IPS-18a (cell line): ENCODE data around the gene CACUL1.
"Not testable (repeated sequence)": the region's sequence is repeated elsewhere in the genome, so short reads cannot be mapped to it uniquely, and the experiment has no call there.

ENCODE experiments used
- H3K27ac ChIP-seq: one replicate; pipeline ENCODE4 v1.5.1; 2013; ENCODE audit warnings: low read length
- H3K27me3 ChIP-seq: one replicate; pipeline ENCODE4 v1.6.1; 2013; ENCODE audit warnings: mild to moderate bottlenecking, low read length; ENCODE audit not compliant: control insufficient read depth, insufficient read depth
- H3K36me3 ChIP-seq: one replicate; pipeline ENCODE4 v1.6.1; 2013; ENCODE audit warnings: low read depth, low read length; ENCODE audit not compliant: control insufficient read depth
- H3K4me1 ChIP-seq: one replicate; pipeline ENCODE4 v1.6.1; 2013; ENCODE audit warnings: low read depth, low read length; ENCODE audit not compliant: control insufficient read depth
- H3K4me3 ChIP-seq: one replicate; pipeline ENCODE4 v1.5.1; 2013; ENCODE audit warnings: low read length
- H3K9ac ChIP-seq: one replicate; pipeline ENCODE4 v1.6.1; 2013; ENCODE audit warnings: mild to moderate bottlenecking, low read length, moderate library complexity
- H3K9me3 ChIP-seq: one replicate; pipeline ENCODE4 v1.6.1; 2013; ENCODE audit warnings: low read depth, low read length; ENCODE audit not compliant: control insufficient read depth

CACUL1 gene

DNA sequence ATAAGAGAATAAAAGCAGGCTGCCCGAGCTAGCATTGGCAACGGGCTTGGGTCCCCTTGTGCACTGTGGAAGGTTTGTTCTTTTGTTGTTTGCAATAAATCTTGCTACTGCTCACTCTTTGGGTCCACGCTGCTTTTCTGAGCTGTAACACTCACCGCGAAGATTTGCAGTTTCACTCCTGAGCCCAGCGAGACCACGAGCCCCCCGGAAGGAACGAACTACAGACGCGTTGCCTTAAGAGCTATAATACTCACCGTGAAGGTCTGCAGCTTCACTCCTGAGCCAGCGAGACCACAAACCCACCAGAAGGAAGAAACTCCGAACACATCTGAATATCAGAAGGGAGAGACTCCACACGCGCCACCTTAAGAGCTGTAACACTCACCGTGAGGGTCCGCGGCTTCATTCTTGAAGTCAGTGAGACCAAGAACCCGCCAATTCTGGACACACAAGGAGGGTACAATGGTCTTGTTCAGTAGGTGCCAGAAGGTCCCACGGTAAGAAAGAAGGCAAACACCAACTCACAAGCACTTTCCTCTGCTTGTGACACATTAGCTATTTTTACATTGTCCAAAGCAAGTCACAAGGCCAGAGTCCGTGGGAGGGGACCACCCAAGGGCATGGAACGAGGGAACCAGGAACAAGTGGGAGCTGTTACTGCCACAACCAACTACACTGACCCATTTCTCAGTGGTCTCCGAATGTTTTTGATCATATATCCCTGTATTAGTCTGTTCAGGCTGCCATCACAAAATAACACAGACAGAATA, 29.2 kb upstream of the CACUL1 start:
- Histone ChIP-seq H3K4me1 (no peaks in the 10 kb centered on the region), H3K4me3 (no peak overlapping the region), H3K9me3 (no peaks in the 10 kb centered on the region), H3K27me3 (no peaks in the 10 kb centered on the region), H3K9ac (no peak overlapping the region), H3K36me3 (no peaks in the 10 kb centered on the region), H3K27ac (no peak overlapping the region)

DNA sequence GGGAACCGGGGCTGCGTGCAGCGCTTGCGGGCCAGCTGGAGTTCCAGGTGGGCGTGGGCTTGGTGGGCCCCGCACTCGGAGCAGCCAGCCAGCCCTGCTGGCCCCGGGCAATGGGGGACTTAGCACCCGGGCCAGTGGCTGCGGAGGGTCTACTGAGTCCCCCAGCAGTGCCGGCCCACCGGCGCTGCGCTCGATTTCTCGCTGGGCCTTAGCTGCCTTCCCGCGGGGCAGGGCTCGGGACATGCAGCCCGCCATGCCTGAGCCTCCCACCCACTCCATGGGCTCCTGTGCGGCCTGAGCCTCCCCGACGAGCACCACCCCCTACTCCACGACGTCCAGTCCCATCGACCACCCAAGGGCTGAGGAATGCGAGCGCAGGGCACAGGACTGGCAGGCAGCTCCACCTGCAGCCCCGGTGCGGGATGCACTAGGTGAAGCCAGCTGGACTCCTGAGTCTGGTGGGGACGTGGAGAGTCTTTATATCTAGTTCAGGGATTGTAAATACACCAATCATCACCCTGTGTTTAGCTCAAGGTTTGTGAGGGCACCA, 28.2 kb upstream of the CACUL1 start:
- not testable (repeated sequence) for H3K27me3 ChIP-seq, H3K36me3 ChIP-seq, H3K27ac ChIP-seq, H3K4me1 ChIP-seq, H3K4me3 ChIP-seq, H3K9me3 ChIP-seq, H3K9ac ChIP-seq

DNA sequence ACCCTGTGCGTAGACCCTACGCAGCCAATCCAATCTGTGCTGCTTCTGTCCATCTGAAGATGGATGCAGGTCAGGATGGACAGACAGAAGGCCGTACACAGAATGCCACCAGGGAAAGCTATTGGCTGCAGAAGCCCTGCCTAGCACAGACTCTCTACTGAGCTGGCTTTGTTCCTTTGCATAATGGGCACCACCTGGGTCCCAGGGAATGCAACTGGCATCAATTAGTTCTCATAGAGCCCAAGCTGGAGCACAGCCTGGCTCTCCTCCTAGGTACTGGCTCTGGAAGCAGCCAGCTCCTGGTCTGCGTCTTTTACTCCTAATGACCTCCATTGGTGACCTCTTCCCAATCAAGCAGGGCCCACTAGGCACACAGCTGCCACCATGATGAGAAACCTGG, 26.8 kb upstream of the CACUL1 start:
- Histone ChIP-seq H3K27ac (no peak overlapping the region), H3K27me3 (no peaks in the 10 kb centered on the region), H3K4me3 (no peak overlapping the region), H3K36me3 (no peaks in the 10 kb centered on the region), H3K9me3 (no peaks in the 10 kb centered on the region), H3K9ac (no peak overlapping the region), H3K4me1 (no peaks in the 10 kb centered on the region)

DNA sequence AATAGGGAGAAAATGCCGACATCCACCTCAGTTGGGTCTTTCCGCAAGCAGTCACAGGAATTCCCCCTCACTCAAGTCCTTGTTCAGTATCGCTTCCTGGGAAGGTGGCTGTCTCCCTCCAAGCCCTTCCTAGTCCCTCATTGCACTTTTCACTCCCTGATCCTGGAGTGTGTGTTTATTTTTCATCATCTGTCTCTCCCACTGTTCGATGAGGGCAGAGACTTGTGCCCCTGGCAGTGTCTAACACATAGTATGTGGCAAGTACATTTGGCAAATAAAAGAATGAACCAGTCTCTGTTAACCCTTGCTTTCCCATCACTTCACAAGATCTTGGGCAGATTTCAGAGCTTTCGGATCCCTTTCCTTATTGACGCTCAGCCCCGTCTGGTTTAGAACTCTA, 24.0 kb upstream of the CACUL1 start:
- no peak overlapping the region for H3K27ac ChIP-seq
- no peak overlapping the region for H3K4me3 ChIP-seq

DNA sequence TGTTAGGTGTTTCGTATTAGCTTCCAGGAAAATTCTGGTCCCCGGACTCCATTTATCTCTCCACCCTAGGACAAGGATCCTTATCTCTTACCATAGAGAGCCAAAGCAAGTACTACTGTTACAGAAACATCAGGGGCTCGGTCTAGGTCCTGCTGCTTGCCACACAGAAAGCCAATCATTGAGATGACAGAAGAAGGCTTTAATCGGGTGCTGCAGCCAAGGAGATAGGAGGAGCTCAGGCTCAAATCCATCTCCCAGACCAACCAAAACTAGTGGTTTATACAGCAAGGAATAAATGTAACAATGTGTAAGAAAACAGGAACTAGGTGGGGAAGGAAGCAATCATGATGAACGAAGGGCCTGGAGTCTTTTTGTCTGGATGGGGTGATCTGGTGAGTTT, 22.2 kb upstream of the CACUL1 start:
- no peaks in the 10 kb centered on the region for H3K36me3 ChIP-seq
- no peaks in the 10 kb centered on the region for H3K27me3 ChIP-seq
- H3K4me3 ChIP-seq: no peak overlapping the region
- no peak overlapping the region for H3K9ac ChIP-seq
- H3K27ac ChIP-seq: no peak overlapping the region
- H3K9me3 ChIP-seq: no peaks in the 10 kb centered on the region
- H3K4me1 ChIP-seq: no peaks in the 10 kb centered on the region

More for the DNA sequence above, 24.0 kb upstream of the CACUL1 start:
- Histone ChIP-seq H3K9ac (no peak overlapping the region), H3K4me1 (no peaks in the 10 kb centered on the region), H3K27me3 (no peaks in the 10 kb centered on the region), H3K36me3 (no peaks in the 10 kb centered on the region), H3K9me3 (no peaks in the 10 kb centered on the region)

DNA sequence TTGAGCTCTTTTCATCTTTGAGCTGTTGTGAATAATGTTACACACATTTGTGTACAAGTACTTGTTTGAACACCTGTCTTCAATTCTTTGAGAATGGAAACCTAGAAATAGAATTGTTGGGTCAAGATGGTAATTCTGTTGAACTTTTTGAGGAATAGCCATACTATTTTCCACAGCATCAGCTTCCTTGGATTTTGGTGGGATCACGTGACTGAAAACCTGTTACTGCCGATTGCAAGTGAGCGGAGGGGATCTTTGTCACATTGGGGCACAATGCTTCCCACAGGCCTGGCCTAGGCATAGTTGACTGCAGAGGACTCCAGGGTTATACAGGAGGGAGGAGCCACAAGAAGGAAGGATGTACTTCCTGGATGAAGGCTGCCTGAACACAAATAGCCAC, 21.3 kb upstream of the CACUL1 start:
- no peaks in the 10 kb centered on the region for H3K4me1 ChIP-seq

DNA sequence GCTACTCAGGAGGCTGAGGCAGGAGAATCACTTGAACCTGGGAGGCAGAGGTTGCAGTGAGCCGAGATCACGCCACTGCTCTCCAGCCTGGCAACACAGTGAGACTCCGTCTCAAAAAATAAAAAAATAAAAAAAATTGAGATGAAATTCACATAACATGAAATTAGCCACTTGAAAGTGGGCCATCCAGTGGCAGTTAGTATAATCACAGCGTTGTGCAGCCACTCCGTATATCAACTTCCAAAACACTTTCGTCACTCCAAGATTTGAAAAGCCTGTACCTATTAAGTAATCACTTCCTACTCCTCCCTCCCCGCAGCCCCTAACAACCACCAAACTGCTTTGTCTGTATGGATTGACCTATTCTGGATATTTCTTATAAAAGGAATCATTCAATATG, 20.7 kb upstream of the CACUL1 start:
- H3K4me3 ChIP-seq: no peak overlapping the region
- no peaks in the 10 kb centered on the region for H3K27me3 ChIP-seq
- peaks cover 3% of the 10 kb centered on the region for H3K9me3 ChIP-seq
- H3K27ac ChIP-seq: no peak overlapping the region
- no peaks in the 10 kb centered on the region for H3K4me1 ChIP-seq
- no peak overlapping the region for H3K9ac ChIP-seq
- no peaks in the 10 kb centered on the region for H3K36me3 ChIP-seq

More for the DNA sequence above, 21.3 kb upstream of the CACUL1 start:
- H3K9ac ChIP-seq: no peak overlapping the region
- no peaks in the 10 kb centered on the region for H3K36me3 ChIP-seq
- H3K27me3 ChIP-seq: no peaks in the 10 kb centered on the region
- no peak overlapping the region for H3K4me3 ChIP-seq
- H3K9me3 ChIP-seq: peaks cover 2% of the 10 kb centered on the region
- H3K27ac ChIP-seq: no peak overlapping the region

DNA sequence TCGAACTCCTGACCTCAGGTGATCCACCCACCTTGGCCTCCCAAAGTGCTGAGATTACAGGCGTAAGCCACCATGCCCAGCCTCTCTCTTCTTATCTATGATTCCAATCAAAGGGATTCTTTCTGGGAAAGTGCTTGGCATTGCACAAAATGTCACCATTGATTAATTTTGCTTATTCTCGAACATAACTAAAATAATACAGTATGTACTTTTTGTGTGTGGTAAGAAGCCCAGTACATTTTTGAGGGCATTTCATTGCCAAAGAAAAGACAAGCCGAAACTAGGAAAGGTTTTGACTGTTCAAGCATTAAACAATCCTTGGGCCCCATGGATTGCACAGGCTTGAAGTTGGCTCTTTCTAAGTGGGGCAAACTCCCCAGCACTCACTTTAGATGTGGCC, 18.3 kb upstream of the CACUL1 start:
- Histone ChIP-seq H3K9me3 (peaks cover 3% of the 10 kb centered on the region), H3K27me3 (no peaks in the 10 kb centered on the region), H3K9ac (no peak overlapping the region)

DNA sequence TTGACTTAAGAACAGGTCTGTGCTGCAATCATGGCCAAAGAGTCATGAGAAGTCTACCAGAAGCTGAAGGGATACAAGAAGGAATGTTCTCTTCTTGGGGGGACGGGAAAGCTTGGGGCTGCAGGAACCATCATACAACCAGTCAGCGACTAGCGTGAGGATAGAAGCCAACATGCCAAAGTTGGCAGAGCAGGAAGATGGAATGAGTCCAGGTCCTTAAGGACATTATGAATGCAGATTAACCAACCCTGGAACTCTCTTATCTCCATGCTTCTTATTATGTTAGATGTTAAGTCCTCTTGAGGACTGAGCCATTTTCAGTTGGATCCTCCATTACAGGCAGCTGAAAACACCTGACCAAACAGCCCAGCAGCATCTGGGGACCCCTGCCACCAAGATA, 17.2 kb upstream of the CACUL1 start:
- Histone ChIP-seq H3K4me3 (no peak overlapping the region), H3K36me3 (no peaks in the 10 kb centered on the region), H3K9me3 (peaks cover 3% of the 10 kb centered on the region), H3K27me3 (no peaks in the 10 kb centered on the region), H3K4me1 (no peaks in the 10 kb centered on the region), H3K9ac (no peak overlapping the region), H3K27ac (no peak overlapping the region)

More for the DNA sequence above, 18.3 kb upstream of the CACUL1 start:
- no peaks in the 10 kb centered on the region for H3K36me3 ChIP-seq
- no peak overlapping the region for H3K4me3 ChIP-seq
- no peaks in the 10 kb centered on the region for H3K4me1 ChIP-seq
- no peak overlapping the region for H3K27ac ChIP-seq

DNA sequence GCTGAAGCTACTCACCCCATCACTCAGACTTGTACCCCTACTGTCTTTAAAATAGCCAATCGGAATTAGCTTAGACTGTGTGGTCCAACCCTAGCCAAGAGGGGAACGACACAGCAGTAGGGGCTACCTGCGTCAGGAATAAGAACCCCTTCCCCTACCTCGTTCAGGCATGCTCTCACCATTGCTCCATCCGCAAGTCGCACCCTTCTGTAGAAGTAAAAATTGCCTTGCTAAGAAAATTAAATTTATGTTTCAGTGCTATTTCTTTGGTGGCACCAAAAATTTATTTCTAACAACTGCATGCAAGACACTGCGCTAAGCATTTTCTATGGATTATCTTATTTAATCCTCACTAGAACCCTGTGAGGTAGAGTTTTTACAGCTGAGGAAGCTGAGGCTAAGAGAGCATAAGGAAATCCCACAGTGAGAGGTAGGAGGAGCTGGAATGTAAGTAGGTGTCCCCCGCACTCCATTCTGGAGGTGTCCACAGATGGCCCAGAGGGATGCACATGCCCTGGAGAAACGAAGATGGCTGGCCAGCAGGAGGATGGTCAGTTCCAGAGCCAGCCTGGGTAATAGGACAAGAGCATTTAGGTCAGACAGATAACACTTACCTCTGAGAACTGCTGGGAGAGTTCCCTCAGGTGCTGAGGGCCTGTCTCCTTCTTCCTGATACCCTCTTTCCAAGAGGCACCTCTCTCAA, 15.3 kb upstream of the CACUL1 start:
- no peak overlapping the region for H3K9ac ChIP-seq
- no peak overlapping the region for H3K27ac ChIP-seq
- H3K27me3 ChIP-seq: no peaks in the 10 kb centered on the region
- H3K36me3 ChIP-seq: no peaks in the 10 kb centered on the region
- peaks cover 3% of the 10 kb centered on the region for H3K9me3 ChIP-seq
- no peaks in the 10 kb centered on the region for H3K4me1 ChIP-seq
- H3K4me3 ChIP-seq: no peak overlapping the region

DNA sequence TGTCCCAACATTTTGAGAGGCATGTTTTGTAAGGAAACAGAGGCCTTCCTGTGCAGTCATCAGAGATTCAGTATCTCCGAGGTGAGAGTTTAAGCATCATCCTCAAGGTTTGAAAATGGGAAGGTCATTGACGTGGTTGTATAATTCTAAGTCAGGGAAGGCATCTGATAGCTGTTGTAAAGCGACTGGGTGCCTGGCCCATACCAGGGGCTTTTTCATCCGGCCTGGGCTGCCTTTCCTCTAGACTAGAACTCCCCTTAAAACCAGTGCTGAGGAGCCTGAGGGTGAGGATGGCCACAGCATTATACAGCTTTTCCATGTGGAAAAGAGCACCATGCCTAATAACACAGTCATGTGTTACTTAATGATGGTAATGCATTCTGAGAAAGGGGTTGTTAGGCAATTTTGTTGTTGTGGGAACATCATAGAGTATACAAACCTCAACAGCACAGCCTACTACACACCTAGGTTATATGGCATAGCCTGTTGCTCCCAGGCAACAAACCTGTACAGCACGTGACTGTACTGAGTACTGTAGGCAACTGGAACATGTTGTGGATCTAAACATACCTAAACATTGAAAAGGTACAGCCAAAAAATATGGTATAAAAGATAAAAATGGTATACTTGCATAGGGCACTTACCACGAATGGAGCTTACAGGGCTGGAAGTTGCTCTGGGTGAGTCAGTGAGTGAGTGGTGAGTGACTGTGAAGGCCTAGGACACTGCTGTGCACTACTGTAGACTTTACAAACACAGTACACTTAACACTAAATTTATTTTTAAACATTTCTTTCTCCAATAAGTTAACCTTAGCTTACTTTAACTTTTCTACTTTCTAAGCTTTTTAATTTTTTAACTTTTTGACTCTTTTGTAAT, 13.5 kb upstream of the CACUL1 start:
- Histone ChIP-seq H3K9me3 (peaks cover 3% of the 10 kb centered on the region), H3K4me3 (no peak overlapping the region), H3K27me3 (no peaks in the 10 kb centered on the region), H3K36me3 (no peaks in the 10 kb centered on the region), H3K4me1 (no peaks in the 10 kb centered on the region), H3K27ac (no peak overlapping the region), H3K9ac (no peak overlapping the region)
